Ishikawa (cell line): ENCODE results near the gene SLAMF7.
A peak's percentile ranks its signal among the peaks of the same experiment; 100 is the strongest.

Experiments
- CEBPB ChIP-seq: IDR thresholded peaks from 2 replicates; pipeline ENCODE4 v1.6.1; 2012
- CREB1 ChIP-seq: IDR thresholded peaks from 2 replicates; pipeline ENCODE4 v1.6.1; 2012; ENCODE audit warnings: low read depth
- EGR1 ChIP-seq: IDR thresholded peaks from 2 replicates; pipeline ENCODE4 v1.6.1; 2012
- EP300 ChIP-seq: IDR thresholded peaks from 2 replicates; pipeline ENCODE4 v1.6.1; 2012; ENCODE audit warnings: borderline replicate concordance
- FOXM1 ChIP-seq: IDR thresholded peaks from 2 replicates; pipeline ENCODE4 v1.6.1; 2012; ENCODE audit warnings: low read depth, borderline replicate concordance
- MAX ChIP-seq: IDR thresholded peaks from 2 replicates; pipeline ENCODE4 v1.6.1; 2012
- NFIC ChIP-seq: IDR thresholded peaks from 2 replicates; pipeline ENCODE4 v1.6.1; 2012
- RAD21 ChIP-seq: IDR thresholded peaks from 2 replicates; pipeline ENCODE4 v1.6.1; 2012; ENCODE audit warnings: low read depth
- REST ChIP-seq: IDR thresholded peaks from 2 replicates; pipeline ENCODE4 v1.6.1; 2012; ENCODE audit warnings: low read depth, mild to moderate bottlenecking
- TAF1 ChIP-seq: IDR thresholded peaks from 2 replicates; pipeline ENCODE4 v1.6.1; 2012; ENCODE audit warnings: low read depth, mild to moderate bottlenecking
- TCF12 ChIP-seq: IDR thresholded peaks from 2 replicates; pipeline ENCODE4 v1.6.1; 2012; ENCODE audit warnings: low read depth
- TEAD4 ChIP-seq: IDR thresholded peaks from 2 replicates; pipeline ENCODE4 v1.6.1; 2012
- USF1 ChIP-seq: IDR thresholded peaks from 2 replicates; pipeline ENCODE4 v1.6.1; 2012
- YY1 ChIP-seq: IDR thresholded peaks from 2 replicates; pipeline ENCODE4 v1.6.1; 2012; ENCODE audit warnings: low read depth
- ZBTB7A ChIP-seq: IDR thresholded peaks from 2 replicates; pipeline ENCODE4 v1.6.1; 2012; ENCODE audit warnings: low read depth

SLAMF7 gene

GRCh38 chr1:160767395-160768294 is 28.6 kb downstream of the SLAMF7 start:
- no peak for TF ChIP-seq TCF12
- TF ChIP-seq CEBPB = no peak
- TF ChIP-seq EP300 = no peak
- no peak for TF ChIP-seq FOXM1
- TF ChIP-seq TAF1 = no peak
- TF ChIP-seq MAX = no peak
- no peak for TF ChIP-seq RAD21
- TF ChIP-seq TEAD4 = no peak

GRCh38 chr1:160768295-160768657 is 29.2 kb downstream of the SLAMF7 start:
- TF ChIP-seq RAD21 = peak; percentile 27; the same call in 1 of the 2 replicates
- no peak for TF ChIP-seq CEBPB

- TF ChIP-seq REST = no peak
- no peak for TF ChIP-seq TAF1
- TF ChIP-seq USF1 = no peak
- TF ChIP-seq EP300 = no peak
- TF ChIP-seq ZBTB7A = no peak
- TF ChIP-seq CREB1 = no peak
- TF ChIP-seq MAX = no peak
- TF ChIP-seq TCF12 = no peak
These were observed 33.3 kb downstream of the SLAMF7 start for GRCh38 chr1:160772331-160772730.

- TF ChIP-seq ZBTB7A = no peak
- no peak for TF ChIP-seq TAF1
- no peak for TF ChIP-seq YY1
- TF ChIP-seq CEBPB = no peak
- TF ChIP-seq NFIC = no peak
- TF ChIP-seq TEAD4 = no peak
These were observed 34.0 kb downstream of the SLAMF7 start for GRCh38 chr1:160773093-160773492.

- TF ChIP-seq NFIC = no peak
- TF ChIP-seq MAX = no peak
- TF ChIP-seq YY1 = no peak
- TF ChIP-seq TCF12 = no peak
- no peak for TF ChIP-seq EP300
- TF ChIP-seq TAF1 = no peak
- no peak for TF ChIP-seq ZBTB7A
- no peak for TF ChIP-seq FOXM1
- no peak for TF ChIP-seq RAD21
- no peak for TF ChIP-seq TEAD4
- no peak for TF ChIP-seq USF1
- no peak for TF ChIP-seq CEBPB
- TF ChIP-seq EGR1 = no peak
- TF ChIP-seq REST = no peak
- TF ChIP-seq CREB1 = no peak
These were observed 36.1 kb downstream of the SLAMF7 start for GRCh38 chr1:160774886-160775719.

GRCh38 chr1:160776178-160776577 is 37.1 kb downstream of the SLAMF7 start:
- TF ChIP-seq YY1 (no peak), EGR1 (no peak), ZBTB7A (no peak), TEAD4 (no peak), TCF12 (no peak), NFIC (no peak)
